K562 (cell line): ENCODE data around the gene ZNF322. TPM values are rescaled to one million over a fixed set of nuclear protein-coding genes. Genes with fewer than 3 reads are reported as not detected.

Experiments used
- CREB5 ChIP-seq: fragments of 250-450 bp; sonication (Bioruptor Pico); IDR thresholded peaks from 2 replicates; pipeline ENCODE4 v1.5.0; 2020; ENCODE audit warnings: mild to moderate bottlenecking
- DEAF1 ChIP-seq: fragments of 450-650 bp; formaldehyde crosslinking; IDR thresholded peaks from 2 replicates; pipeline ENCODE4 v1.4.0; 2020; ENCODE audit warnings: mild to moderate bottlenecking, moderate library complexity
- DIDO1 ChIP-seq: fragments of 450-650 bp; IDR thresholded peaks from 2 replicates; pipeline ENCODE4 v1.6.1; 2016; ENCODE audit warnings: low read depth, missing biosample characterization, missing genetic modification characterization
- ETS1 ChIP-seq: conservative IDR thresholded peaks from 2 replicates; pipeline ENCODE4 v1.6.1; 2011; ENCODE audit warnings: low read depth, mild to moderate bottlenecking, low read length; ENCODE audit not compliant: control insufficient read depth
- ETV1 ChIP-seq: fragments of 450-650 bp; conservative IDR thresholded peaks from 2 replicates; pipeline ENCODE4 v1.6.1; 2016; ENCODE audit warnings: missing genetic modification characterization, control low read depth, low read depth, missing compliant biosample characterization
- NR2C1 ChIP-seq, 2 experiments: fragments of 450-650 bp; IDR thresholded peaks; 2 replicates each; pipeline ENCODE4 v1.6.1; 2017; ENCODE audit warnings: mild to moderate bottlenecking in 2 of 2, antibody characterized with exemption in 1 of 2, inconsistent platforms in 1 of 2, missing compliant biosample characterization in 1 of 2, missing genetic modification characterization in 1 of 2
- RB1 ChIP-seq: fragments of 450-650 bp; IDR thresholded peaks from 2 replicates; pipeline ENCODE4 v1.6.1; 2017; ENCODE audit warnings: low read depth, mild to moderate bottlenecking
- SMARCE1 ChIP-seq: fragments of 450-650 bp; IDR thresholded peaks from 2 replicates; pipeline ENCODE4 v1.7.1; 2016; ENCODE audit warnings: mild to moderate bottlenecking
- SREBF1 ChIP-seq: fragments of 150-350 bp; IDR thresholded peaks from 2 replicates; pipeline ENCODE4 v1.6.1; 2014; ENCODE audit warnings: antibody characterized with exemption, low read depth, low read length, borderline replicate concordance
- SREBF2 ChIP-seq: sonication (generic); formaldehyde crosslinking; IDR thresholded peaks from 2 replicates; pipeline ENCODE4 v1.4.0; 2020; ENCODE audit warnings: mild to moderate bottlenecking, missing genetic modification reagents
- THRAP3 ChIP-seq: fragments of 450-650 bp; IDR thresholded peaks from 2 replicates; pipeline ENCODE4 v1.6.1; 2016; ENCODE audit warnings: mild to moderate bottlenecking, inconsistent platforms, borderline replicate concordance
- ZBTB7A ChIP-seq: IDR thresholded peaks from 2 replicates; pipeline ENCODE4 v1.6.1; 2011; ENCODE audit warnings: low read depth, mild to moderate bottlenecking, low read length, moderate library complexity, borderline replicate concordance; ENCODE audit not compliant: control insufficient read depth
- polyA plus RNA-seq, 8 experiments: library from polyadenylated mRNA; depleted of rRNA in 4 of 8; stranded (reverse) in 5 of 8; unstranded in 3 of 8; fragments of >200 nt; fragmentation: Nextera tagmentation in 2 of 8; fragmentation: Illumina TruSeq in 1 of 8; extraction: Ambion mirVana in 2 of 8; extraction: Trizol in 1 of 8; gene quantifications; 2 replicates each; pipeline versions ENCODE4 v1.2.1 to v1.2.3, GENCODE V29; 2011 to 2014; ENCODE audit warnings: inconsistent platforms in 1 of 8, missing spikeins in 1 of 8
- total RNA-seq, 7 experiments: library from RNA; depleted of rRNA in 6 of 7; stranded (reverse); fragments of >200 nt in 6 of 7; fragmentation: Illumina TruSeq in 2 of 7; extraction: Trizol in 2 of 7; gene quantifications; 2 replicates each; pipeline versions ENCODE4 v1.2.1 to v1.2.3, GENCODE V29; 2011 to 2021; ENCODE audit warnings: low replicate concordance in 1 of 7
- TF ChIP-seq, protein P1 (sequence below): fragments of 450-650 bp; formaldehyde crosslinking; IDR thresholded peaks from 2 replicates; pipeline ENCODE4 v1.4.0; 2020; ENCODE audit warnings: mild to moderate bottlenecking, moderate library complexity
- TF ChIP-seq, protein P2 (sequence below), 2 experiments: fragments of 250-450 bp in 1 of 2; fragments of 450-650 bp in 1 of 2; sonication (Bioruptor Pico) in 1 of 2; IDR thresholded peaks; 2 replicates each; pipeline versions ENCODE4 v1.6.1 to v1.8.0; 2016 to 2021; ENCODE audit warnings: mild to moderate bottlenecking in 2 of 2, moderate library complexity in 2 of 2, missing compliant biosample characterization in 1 of 2, missing genetic modification characterization in 1 of 2

ZNF322 gene
- total and polyA plus RNA-seq, 9 of the 15 experiments (the other 6 are each of a cell fraction or from before 2014, with no cell fraction given), result 4.7 to 31.2 (median 18.7) TPM

DNA sequence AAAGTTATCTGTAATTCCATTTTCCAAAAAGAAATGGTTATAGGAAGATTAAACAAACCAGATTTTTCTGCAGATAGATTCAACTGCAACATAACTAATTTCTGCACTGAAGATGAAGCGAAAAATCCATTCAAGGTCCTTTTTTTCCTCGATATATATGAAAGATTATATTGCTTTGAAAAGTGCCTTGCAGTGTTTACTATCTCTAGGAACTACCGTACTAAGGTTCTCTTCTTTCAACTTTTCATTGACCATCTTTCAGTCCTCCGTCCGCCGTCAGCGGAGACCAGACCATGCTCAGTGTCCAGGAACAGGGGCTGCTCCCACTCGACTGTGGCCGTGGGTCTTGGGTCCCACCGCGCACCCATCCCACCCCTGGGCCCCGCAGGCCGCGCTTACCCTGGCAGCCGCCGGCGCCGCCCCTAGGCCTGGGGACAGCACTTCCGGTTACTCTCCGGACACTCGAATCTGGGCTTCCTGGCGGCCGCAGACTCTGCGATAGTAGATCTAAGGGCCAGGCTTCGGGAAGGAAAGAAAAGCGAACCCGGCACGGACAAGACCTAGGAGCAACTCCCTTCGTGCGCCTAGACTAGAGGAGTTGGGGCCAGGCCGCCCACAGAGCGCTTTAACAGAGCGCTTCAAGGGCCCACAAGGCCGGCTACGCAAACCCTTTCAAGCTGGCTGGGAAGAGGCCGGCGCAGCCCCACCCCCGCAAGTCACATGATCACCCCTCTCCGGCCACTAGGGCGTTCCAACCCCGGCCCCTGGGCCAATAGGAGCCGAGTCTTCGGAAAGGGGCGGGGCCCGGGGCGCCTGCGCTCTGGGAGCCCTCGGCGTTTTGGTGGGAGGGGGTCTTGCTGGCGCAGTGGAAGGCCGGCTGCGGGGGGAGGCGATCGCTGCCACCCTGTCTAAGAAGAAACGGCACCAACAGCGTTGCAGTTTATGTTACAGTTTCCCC lies at the start of gene ZNF322 (continued):
- TF ChIP-seq SREBF1 (0 out of 2 replicates have a peak, but pooled peaks have one; percentile 26), CREB5 (CRISPR knock-in tag) (no peak), ETV1 (tag) (peak; percentile 90), ETS1 (0 out of 2 replicates have a peak, but pooled peaks have one; percentile 43), ZBTB7A (peak; percentile 94), THRAP3 (no peak), NR2C1 (IDR thresholded peaks at IDR 0.05) (peak; percentile 65; the same call in 1 of the 2 replicates), NR2C1 (tag; IDR thresholded peaks at IDR 0.05) (no peak), RB1 (peak; percentile 74; the same call in 1 of the 2 replicates), SREBF2 (CRISPR knock-in tag) (no peak), SMARCE1 (0 out of 2 replicates have a peak, but pooled peaks have one; percentile 37), DEAF1 (no peak), DIDO1 (tag) (no peak)
- TF ChIP-seq, protein P1, sequence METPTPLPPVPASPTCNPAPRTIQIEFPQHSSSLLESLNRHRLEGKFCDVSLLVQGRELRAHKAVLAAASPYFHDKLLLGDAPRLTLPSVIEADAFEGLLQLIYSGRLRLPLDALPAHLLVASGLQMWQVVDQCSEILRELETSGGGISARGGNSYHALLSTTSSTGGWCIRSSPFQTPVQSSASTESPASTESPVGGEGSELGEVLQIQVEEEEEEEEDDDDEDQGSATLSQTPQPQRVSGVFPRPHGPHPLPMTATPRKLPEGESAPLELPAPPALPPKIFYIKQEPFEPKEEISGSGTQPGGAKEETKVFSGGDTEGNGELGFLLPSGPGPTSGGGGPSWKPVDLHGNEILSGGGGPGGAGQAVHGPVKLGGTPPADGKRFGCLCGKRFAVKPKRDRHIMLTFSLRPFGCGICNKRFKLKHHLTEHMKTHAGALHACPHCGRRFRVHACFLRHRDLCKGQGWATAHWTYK, result no peak
- TF ChIP-seq, protein P2, sequence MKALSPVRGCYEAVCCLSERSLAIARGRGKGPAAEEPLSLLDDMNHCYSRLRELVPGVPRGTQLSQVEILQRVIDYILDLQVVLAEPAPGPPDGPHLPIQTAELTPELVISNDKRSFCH (CRISPR knock-in tag; IDR thresholded peaks at IDR 0.05), result no peak
- TF ChIP-seq, protein P2 (tag; IDR thresholded peaks at IDR 0.05), result 0 out of 2 replicates have a peak, but pooled peaks have one; percentile 44
